PC-9 (cell line): ENCODE results near the gene CSAG1. TPM values are rescaled to one million over a fixed set of nuclear protein-coding genes. Genes with fewer than 3 reads are reported as not detected.
"Not testable (repeated sequence)": the region's sequence is repeated elsewhere in the genome, so short reads cannot be mapped to it uniquely, and the experiment has no call there.

Experiments
- BruUV-seq: library from RNA; stranded (reverse); fragments of 400-500 nt; replicated peaks from 2 replicates; lab custom pipeline; 2021; lab: Mats Ljungman, UMichigan
- CTCF ChIA-PET: fragments of 300-600 bp; sonication (Branson Sonifier 250); formaldehyde crosslinking; loops from one replicate; lab custom pipeline; 2022; ENCODE audit warnings: antibody characterized with exemption; lab: Charles Lee
- POLR2A ChIA-PET: fragments of 300-600 bp; sonication (Branson Sonifier 250); formaldehyde crosslinking; loops from one replicate; lab custom pipeline; 2022; ENCODE audit warnings: antibody characterized with exemption; ENCODE audit not compliant: unreplicated experiment; lab: Charles Lee
- DNase-seq, 2 experiments: peaks; one replicate each; pipeline versions ENCODE4 v3.0.0 to v3.0.0-alpha.2; 2015 to 2022; ENCODE audit warnings: mixed read lengths in 1 of 2
- H2AFZ ChIP-seq: fragments of 200-600 bp; sonication (generic); 2 replicates; pipeline ENCODE4 v1.8.1; 2017; ENCODE audit warnings: antibody characterized with exemption
- H3F3A ChIP-seq: fragments of 200-600 bp; sonication (generic); 2 replicates; pipeline ENCODE4 v1.8.1; 2017; ENCODE audit warnings: antibody characterized with exemption, mild to moderate bottlenecking, low read depth; ENCODE audit not compliant: insufficient read depth
- H3K27ac ChIP-seq: fragments of 200-600 bp; sonication (generic); 2 replicates; pipeline ENCODE4 v1.6.1; 2016; ENCODE audit warnings: mixed run types
- H3K27me3 ChIP-seq: fragments of 200-600 bp; sonication (generic); 2 replicates; pipeline ENCODE4 v1.6.1; 2016; ENCODE audit warnings: low read depth, mixed run types; ENCODE audit not compliant: insufficient read depth
- H3K36me3 ChIP-seq: fragments of 200-600 bp; sonication (generic); 2 replicates; pipeline ENCODE4 v1.6.1; 2016; ENCODE audit warnings: low read depth, mixed run types
- H3K4me1 ChIP-seq: fragments of 200-600 bp; sonication (generic); replicated peaks from 2 replicates; pipeline ENCODE4 v1.6.1; 2016; ENCODE audit warnings: mixed run types; ENCODE audit not compliant: insufficient read depth
- H3K4me2 ChIP-seq: fragments of 200-600 bp; sonication (generic); 2 replicates; pipeline ENCODE4 v1.6.1; 2017; ENCODE audit warnings: mixed run types
- H3K4me3 ChIP-seq: fragments of 200-600 bp; sonication (generic); 2 replicates; pipeline ENCODE4 v1.6.1; 2016; ENCODE audit warnings: mixed run types
- H3K79me2 ChIP-seq: fragments of 200-600 bp; sonication (generic); 2 replicates; pipeline ENCODE4 v1.6.1; 2017; ENCODE audit warnings: low read depth, mixed run types
- H3K9me2 ChIP-seq: fragments of 200-600 bp; sonication (generic); 2 replicates; pipeline ENCODE4 v1.8.1; 2017; ENCODE audit warnings: mild to moderate bottlenecking; ENCODE audit not compliant: insufficient read depth
- H3K9me3 ChIP-seq: fragments of 200-600 bp; sonication (generic); 2 replicates; pipeline ENCODE4 v1.8.1; 2016; ENCODE audit warnings: low read depth; ENCODE audit not compliant: insufficient read depth
- H4K20me1 ChIP-seq: fragments of 200-600 bp; sonication (generic); 2 replicates; pipeline ENCODE4 v1.8.1; 2017; ENCODE audit not compliant: insufficient read depth
- CTCF ChIP-seq: fragments of 200-600 bp; sonication (generic); conservative IDR thresholded peaks from 2 replicates; pipeline ENCODE4 v1.6.1; 2017; ENCODE audit warnings: mixed run types, antibody characterized with exemption, mild to moderate bottlenecking, moderate library complexity
- EZH2 ChIP-seq: fragments of 200-600 bp; sonication (generic); IDR thresholded peaks from 2 replicates; pipeline ENCODE4 v1.8.0; 2017; ENCODE audit warnings: antibody characterized with exemption, low read depth
- intact Hi-C: fragments of 100-400 bp; cut with micrococcal nuclease; formaldehyde crosslinking; loops from one replicate; pipeline ENCODE4 v1.10.0; 2022; ENCODE audit not compliant: unreplicated experiment
- total RNA-seq: library from RNA; stranded (reverse); gene quantifications from 2 replicates; pipeline ENCODE4 v1.2.3, GENCODE V29; 2021

CSAG1 gene
- total RNA-seq, 1 experiment from 2014 or later = 36.5 TPM

- H3K79me2 ChIP-seq, H3K36me3 ChIP-seq, BruUV-seq, H4K20me1 ChIP-seq, CTCF ChIA-PET, H3K27ac ChIP-seq, intact Hi-C loops, POLR2A ChIA-PET, H3K27me3 ChIP-seq, H3K4me3 ChIP-seq, H2AFZ ChIP-seq, DNase-seq, H3K4me1 ChIP-seq, H3K9me3 ChIP-seq, H3F3A ChIP-seq, H3K4me2 ChIP-seq, H3K9me2 ChIP-seq: not testable (repeated sequence)
Observed at GRCh38 chrX:152754871-152755270, 21.4 kb upstream of the CSAG1 start.

DNA sequence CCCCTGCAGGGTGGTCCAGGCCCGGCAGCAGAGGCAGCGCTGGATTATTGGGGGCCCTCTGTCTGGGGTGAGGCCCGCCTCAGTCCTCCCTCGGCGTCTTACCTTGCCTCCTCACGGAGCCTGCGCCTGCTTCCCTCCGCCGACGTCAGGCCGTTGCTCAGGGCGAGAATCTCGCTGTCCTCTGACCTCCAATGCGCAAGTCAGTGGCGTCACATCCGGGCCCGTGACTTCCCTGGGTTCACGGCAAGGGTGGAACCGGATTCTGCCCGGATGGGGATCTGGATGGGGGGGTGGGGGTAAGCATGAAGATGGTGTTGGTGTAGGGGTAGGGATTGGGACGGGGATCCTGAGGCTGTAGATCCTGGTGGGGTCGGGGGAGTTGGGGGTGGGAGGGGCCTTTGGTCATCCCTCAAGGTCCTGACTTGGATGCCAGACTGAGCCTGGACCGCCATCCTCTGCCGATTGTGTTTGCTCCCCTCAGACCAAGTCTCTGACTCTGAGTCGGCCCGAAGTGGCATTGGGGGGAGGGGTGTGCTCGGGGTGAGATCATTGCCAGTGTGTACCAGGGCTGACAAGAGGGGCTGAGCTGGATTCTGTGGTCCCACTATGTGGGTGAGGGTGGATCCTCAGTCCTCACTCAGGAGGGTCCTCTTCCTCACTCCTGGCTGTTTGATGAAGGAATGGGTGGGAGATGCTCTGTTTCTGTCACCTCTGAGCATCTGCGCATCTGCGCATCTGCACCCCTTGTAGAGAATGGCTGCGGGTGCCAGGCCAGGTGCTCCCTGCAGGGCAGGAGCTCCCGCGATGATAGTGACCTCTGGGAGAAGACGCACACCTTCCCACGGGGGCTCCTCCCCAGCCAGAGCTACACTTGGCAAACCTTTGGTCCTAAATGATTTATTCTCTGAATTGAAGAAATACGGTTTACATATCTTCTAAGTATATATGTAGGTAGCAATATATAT is 20.4 kb upstream of the CSAG1 start, which contains the start of gene MAGEA2:
Gene MAGEA2 (minus strand): TSS at position 157 of the 965 bp plus-strand sequence. CDS start 2,479 bp downstream, outside the sequence.
- CTCF ChIA-PET, H4K20me1 ChIP-seq, intact Hi-C loops, POLR2A ChIA-PET, H2AFZ ChIP-seq, H3K79me2 ChIP-seq, H3K27ac ChIP-seq, H3K9me3 ChIP-seq, DNase-seq, H3K36me3 ChIP-seq, H3K9me2 ChIP-seq, BruUV-seq, H3K4me2 ChIP-seq, H3K4me1 ChIP-seq, H3F3A ChIP-seq, H3K27me3 ChIP-seq, H3K4me3 ChIP-seq: not testable (repeated sequence)

DNA sequence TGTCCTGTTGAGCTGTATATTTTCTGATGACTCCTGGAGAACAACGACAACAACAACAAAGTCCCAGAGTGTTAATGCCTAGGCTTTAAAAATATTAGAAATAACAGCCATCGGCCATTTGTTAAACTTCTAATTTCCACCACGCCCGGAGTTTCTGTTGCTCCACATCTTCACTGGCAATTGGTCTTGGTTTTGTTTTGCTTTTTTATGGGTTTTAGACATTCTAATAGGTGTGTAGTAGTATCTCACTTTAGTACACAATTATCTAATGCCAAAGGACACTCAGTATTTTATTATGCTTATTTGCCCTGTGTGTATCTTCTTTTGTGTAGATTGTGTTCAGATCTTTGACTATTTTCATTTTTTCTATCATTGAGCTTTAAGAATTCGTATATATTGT is 5.0 kb upstream of the CSAG1 start:
- Histone ChIP-seq H3K4me2 (no peak overlapping the region), H3K4me3 (no peak overlapping the region), H3K9me3 (no peaks in the 10 kb centered on the region), H3F3A (0 out of 2 replicates have a peak, but pooled peaks cover 6% of the 10 kb centered on the region), H3K27ac (no peak overlapping the region), H3K4me1 (no peaks in the 10 kb centered on the region), H3K27me3 (no peaks in the 10 kb centered on the region; the same call in 1 of the 2 replicates), H3K79me2 (peaks cover 33% of the 10 kb centered on the region), H3K9me2 (no peaks in the 10 kb centered on the region), H2AFZ (no peak overlapping the region), H3K36me3 (0 out of 2 replicates have a peak, but pooled peaks cover 3% of the 10 kb centered on the region), H4K20me1 (peaks cover 4% of the 10 kb centered on the region; the same call in 1 of the 2 replicates)
- intact Hi-C loops = no loop called here
- POLR2A ChIA-PET = no interaction called here
- peak in 1 of 2 experiments; percentile 22 for DNase-seq
- CTCF ChIA-PET = no interaction called here
- BruUV-seq = no TSS peak
- no peak for TF ChIP-seq EZH2
- TF ChIP-seq CTCF = no peak

DNA sequence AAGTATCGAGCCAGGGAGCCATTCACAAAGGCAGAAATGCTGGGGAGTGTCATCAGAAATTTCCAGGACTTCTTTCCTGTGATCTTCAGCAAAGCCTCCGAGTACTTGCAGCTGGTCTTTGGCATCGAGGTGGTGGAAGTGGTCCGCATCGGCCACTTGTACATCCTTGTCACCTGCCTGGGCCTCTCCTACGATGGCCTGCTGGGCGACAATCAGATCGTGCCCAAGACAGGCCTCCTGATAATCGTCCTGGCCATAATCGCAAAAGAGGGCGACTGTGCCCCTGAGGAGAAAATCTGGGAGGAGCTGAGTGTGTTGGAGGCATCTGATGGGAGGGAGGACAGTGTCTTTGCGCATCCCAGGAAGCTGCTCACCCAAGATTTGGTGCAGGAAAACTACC is 3.0 kb upstream of the CSAG1 start:
- H3K27ac ChIP-seq, intact Hi-C loops, DNase-seq, H3K36me3 ChIP-seq, H4K20me1 ChIP-seq, H3K9me2 ChIP-seq, CTCF ChIA-PET, BruUV-seq, H3F3A ChIP-seq, H3K4me2 ChIP-seq, POLR2A ChIA-PET, H3K4me3 ChIP-seq, H3K27me3 ChIP-seq, H2AFZ ChIP-seq, H3K9me3 ChIP-seq: not testable (repeated sequence)
- Histone ChIP-seq H3K79me2 (peaks cover 43% of the 10 kb centered on the region), H3K4me1 (peaks cover 10% of the 10 kb centered on the region; the same call in 1 of the 2 replicates)
